Measurements from ENCODE around the gene EOLA1.
"Not testable (repeated sequence)": the region's sequence is repeated elsewhere in the genome, so short reads cannot be mapped to it uniquely, and the experiment has no call there.

EOLA1 gene

GRCh38 chrX:149512225-149512885 is 28.5 kb upstream of the EOLA1 start:
- FAIRE-seq, result peak; percentile 86
- no peak for DNase-seq (ENCODE audit: extremely low spot score, insufficient read length, low read depth)

DNA sequence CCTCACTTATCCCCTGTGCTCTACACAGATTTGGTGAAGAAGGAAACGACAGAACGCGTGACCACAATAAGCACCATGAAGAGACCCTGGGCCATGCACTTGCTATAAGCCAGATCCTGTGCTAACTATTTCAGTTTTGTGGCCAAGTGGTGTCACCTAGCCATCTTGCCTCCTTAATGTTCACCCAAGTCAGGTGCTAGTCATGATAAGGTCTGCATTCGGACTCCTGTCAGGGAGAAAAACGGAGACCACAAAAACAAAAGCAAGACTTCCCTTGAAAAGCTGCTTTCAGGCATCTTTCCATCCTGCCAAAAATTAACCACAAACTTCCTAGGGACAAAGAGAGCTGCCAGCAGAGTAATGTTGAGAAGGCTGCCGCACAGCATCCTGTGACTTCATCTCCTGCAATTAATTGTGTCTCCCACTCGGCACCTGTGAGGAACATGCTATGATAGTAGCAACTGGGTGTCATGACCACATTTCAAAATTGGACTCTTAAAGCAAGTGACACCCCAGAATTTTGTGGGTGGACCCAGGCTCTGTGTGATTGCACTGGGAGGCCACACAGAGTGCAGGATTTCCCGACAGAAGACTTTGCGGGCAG is 26.9 kb upstream of the EOLA1 start:
- FAIRE-seq, result no peak

GRCh38 chrX:149515954-149516602 is 24.7 kb upstream of the EOLA1 start:
- DNase-seq (ENCODE audit: extremely low spot score, insufficient read length, low read depth) (no peak), FAIRE-seq (no peak)

More for the DNA sequence above, 26.9 kb upstream of the EOLA1 start:
- no peak for DNase-seq (ENCODE audit: extremely low spot score, insufficient read length, low read depth)

DNA sequence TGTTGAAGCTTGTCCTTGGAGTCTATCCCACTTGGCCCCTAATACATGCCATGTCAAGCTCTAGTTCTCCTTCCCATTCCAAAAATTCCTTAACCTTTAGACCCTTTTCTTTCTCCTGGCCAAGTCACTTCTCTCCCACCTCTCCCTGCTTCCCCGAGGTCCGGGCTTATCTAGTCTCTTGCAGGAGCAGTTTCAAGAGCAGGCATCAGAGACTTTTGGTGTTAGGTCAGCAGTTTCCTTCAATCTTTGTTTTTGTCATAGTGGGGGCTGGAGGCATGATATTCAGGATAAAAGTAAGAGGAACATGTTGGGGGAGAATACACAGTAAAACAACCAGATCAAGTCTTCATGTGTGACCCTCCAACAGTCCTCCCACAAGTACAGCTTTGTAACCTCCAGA is 24.2 kb upstream of the EOLA1 start:
- DNase-seq (ENCODE audit: extremely low spot score, insufficient read length, low read depth) (no peak), FAIRE-seq (no peak)

- DNase-seq (ENCODE audit: extremely low spot score, insufficient read length, low read depth) (no peak), FAIRE-seq (peak; percentile 67)
Measured at GRCh38 chrX:149517308-149517707, 23.5 kb upstream of the EOLA1 start.

DNA sequence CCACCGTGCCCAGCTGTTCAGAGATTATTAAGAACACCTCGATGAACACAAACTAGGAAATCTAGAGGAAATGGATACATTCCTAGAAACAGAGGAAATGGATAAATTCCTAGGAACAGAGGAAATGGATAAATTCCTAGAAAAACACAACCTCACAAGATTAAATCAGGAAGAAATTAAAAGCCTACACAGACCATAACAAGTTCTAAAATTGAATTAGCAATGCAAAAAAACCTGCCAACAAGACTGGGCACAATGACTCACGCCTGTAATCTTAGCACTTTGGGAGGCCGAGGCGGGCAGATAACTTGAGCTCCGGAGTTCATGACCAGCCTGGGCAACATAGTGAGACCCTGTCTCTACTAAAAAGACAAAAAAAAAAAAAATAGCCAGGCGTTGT is 22.6 kb upstream of the EOLA1 start:
- no peak for FAIRE-seq

GRCh38 chrX:149520636-149521277 is 20.1 kb upstream of the EOLA1 start:
- FAIRE-seq, result peak; percentile 35
- not testable (repeated sequence) for DNase-seq (ENCODE audit: extremely low spot score, insufficient read length, low read depth)

More for the DNA sequence above, 22.6 kb upstream of the EOLA1 start:
- no peak for DNase-seq (ENCODE audit: extremely low spot score, insufficient read length, low read depth)

GRCh38 chrX:149521438-149521837 is 19.4 kb upstream of the EOLA1 start:
- DNase-seq (ENCODE audit: extremely low spot score, insufficient read length, low read depth), result no peak

GRCh38 chrX:149522916-149523315 is 17.9 kb upstream of the EOLA1 start:
- no peak for DNase-seq (ENCODE audit: extremely low spot score, insufficient read length, low read depth)
- FAIRE-seq, result no peak

More at GRCh38 chrX:149521438-149521837, 19.4 kb upstream of the EOLA1 start:
- FAIRE-seq, result no peak

GRCh38 chrX:149525389-149525788 is 15.4 kb upstream of the EOLA1 start:
- FAIRE-seq, result peak; percentile 100
- DNase-seq (ENCODE audit: extremely low spot score, insufficient read length, low read depth), result not testable (repeated sequence)

GRCh38 chrX:149525903-149526302 is 14.9 kb upstream of the EOLA1 start:
- not testable (repeated sequence) for FAIRE-seq; DNase-seq (ENCODE audit: extremely low spot score, insufficient read length, low read depth)

- DNase-seq (ENCODE audit: extremely low spot score, insufficient read length, low read depth), result not testable (repeated sequence)
- peak; percentile 54 for FAIRE-seq
Measured at GRCh38 chrX:149526318-149527033, 14.3 kb upstream of the EOLA1 start.

DNA sequence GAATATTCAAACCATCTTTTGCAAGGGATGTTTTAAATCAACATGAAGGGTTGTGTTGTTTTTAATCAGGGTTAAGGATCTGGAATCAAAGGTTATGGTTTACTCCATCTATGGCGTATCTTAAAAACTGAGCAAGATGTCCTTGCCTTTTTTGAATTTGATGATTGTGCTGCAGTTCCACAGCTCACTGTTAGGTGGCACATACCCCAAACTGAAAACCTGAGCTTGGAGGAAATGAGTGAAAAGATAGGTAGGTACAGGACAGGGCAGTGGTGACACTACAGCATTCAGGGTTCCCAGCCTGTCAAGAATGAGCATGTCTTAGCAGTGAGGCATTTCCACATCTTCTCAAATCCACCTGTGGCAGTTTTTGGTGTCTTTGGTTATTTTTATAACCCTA is 13.1 kb upstream of the EOLA1 start:
- DNase-seq (ENCODE audit: extremely low spot score, insufficient read length, low read depth) (no peak), FAIRE-seq (peak; percentile 94)

DNA sequence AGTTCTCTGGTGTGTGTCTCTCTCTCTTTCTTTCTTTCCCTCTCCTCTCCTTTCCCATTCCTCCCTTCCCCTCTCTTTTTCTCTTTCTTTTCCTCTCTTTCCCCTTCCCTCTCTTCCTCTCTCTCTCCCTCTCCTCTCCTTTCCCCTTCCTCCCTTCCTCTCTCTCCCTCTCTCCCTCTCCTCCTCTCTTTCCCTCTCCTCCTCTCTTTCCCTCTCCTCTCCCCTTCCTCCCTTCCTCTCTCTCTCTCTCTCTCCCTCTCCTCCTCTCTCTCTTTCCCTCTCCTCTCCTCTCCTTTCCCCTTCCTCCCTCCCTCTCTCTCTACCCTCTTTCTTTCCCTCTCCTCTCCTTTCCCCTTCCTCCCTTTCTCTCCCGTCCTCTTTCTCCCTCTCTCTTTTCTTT is 12.4 kb upstream of the EOLA1 start:
- DNase-seq (ENCODE audit: extremely low spot score, insufficient read length, low read depth), result no peak
- FAIRE-seq, result no peak

- peak; percentile 87 for FAIRE-seq
- DNase-seq (ENCODE audit: extremely low spot score, insufficient read length, low read depth), result no peak
Measured at GRCh38 chrX:149531599-149531998, 9.2 kb upstream of the EOLA1 start.

GRCh38 chrX:149532868-149533267 is 7.9 kb upstream of the EOLA1 start:
- DNase-seq (ENCODE audit: extremely low spot score, insufficient read length, low read depth); FAIRE-seq: not testable (repeated sequence)

GRCh38 chrX:149533999-149534398 is 6.8 kb upstream of the EOLA1 start:
- DNase-seq (ENCODE audit: extremely low spot score, insufficient read length, low read depth); FAIRE-seq: not testable (repeated sequence)

- FAIRE-seq, result peak; percentile 73
- DNase-seq (ENCODE audit: extremely low spot score, insufficient read length, low read depth), result not testable (repeated sequence)
Measured at GRCh38 chrX:149534926-149535602, 5.7 kb upstream of the EOLA1 start.

DNA sequence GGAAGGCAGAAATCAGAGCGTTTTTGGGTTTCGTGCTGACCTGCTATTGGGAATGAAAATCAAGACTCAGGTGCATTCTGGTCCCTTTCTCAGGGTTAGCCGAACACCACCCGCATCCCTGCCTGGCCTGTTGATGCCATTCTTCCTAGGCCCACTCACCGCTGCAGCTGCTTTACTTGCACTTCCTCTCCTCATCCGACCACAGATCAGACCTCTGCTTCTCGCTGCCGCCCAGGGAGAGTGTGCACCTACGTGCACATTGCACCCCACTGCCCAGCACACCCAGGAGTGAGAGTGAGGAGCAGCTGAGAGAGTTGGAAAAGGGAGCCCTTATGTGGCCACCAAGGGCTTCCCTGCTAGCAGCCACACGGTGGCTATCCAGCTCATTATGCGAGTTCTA is 3.3 kb upstream of the EOLA1 start:
- FAIRE-seq, result peak; percentile 54

More for the DNA sequence above, 3.3 kb upstream of the EOLA1 start:
- DNase-seq (ENCODE audit: extremely low spot score, insufficient read length, low read depth), result not testable (repeated sequence)
